NCI-H2227 (cell line): ENCODE measurements around the gene ROM1.
A peak's percentile ranks its signal among the peaks of the same experiment; 100 is the strongest.
"Not testable (repeated sequence)": the region's sequence is repeated elsewhere in the genome, so short reads cannot be mapped to it uniquely, and the experiment has no call there.

ENCODE experiments used
- DNase-seq: peaks from one replicate; lab custom pipeline; 2025; ENCODE audit not compliant: unreplicated experiment; lab: John Stamatoyannopoulos, UW

Gene ROM1

GRCh38 chr11:62612366-62613290, at the start of gene ROM1, which contains the start of gene EML3:
ROM1 (plus strand) TSS chr11:62613257; CDS start chr11:62613282, 25 bp downstream.
EML3 (minus strand) TSS chr11:62612775; CDS start chr11:62612457, 318 bp downstream.
- DNase-seq: peak; percentile 83

GRCh38 chr11:62565100-62565802, 47.8 kb upstream of the ROM1 start:
- no peak for DNase-seq

- DNase-seq: no peak
Measured at GRCh38 chr11:62566247-62566646, 46.8 kb upstream of the ROM1 start.

- DNase-seq: no peak
Measured at GRCh38 chr11:62567018-62567633, 45.9 kb upstream of the ROM1 start.

- DNase-seq: no peak
Measured at GRCh38 chr11:62569611-62570010, 43.4 kb upstream of the ROM1 start.

GRCh38 chr11:62570903-62571302, 42.2 kb upstream of the ROM1 start:
- not testable (repeated sequence) for DNase-seq

- not testable (repeated sequence) for DNase-seq
Measured at GRCh38 chr11:62571493-62571892, 41.6 kb upstream of the ROM1 start.

GRCh38 chr11:62572431-62572830, 40.6 kb upstream of the ROM1 start:
- DNase-seq: no peak

- peak; percentile 40 for DNase-seq
Measured at GRCh38 chr11:62573006-62573591, 40.0 kb upstream of the ROM1 start.

GRCh38 chr11:62573592-62574362, 39.3 kb upstream of the ROM1 start, which contains the start of gene EEF1G:
EEF1G (minus strand) TSS chr11:62573891; CDS start chr11:62573842, 49 bp downstream.
- DNase-seq: peak; percentile 99

GRCh38 chr11:62574363-62575071, 38.5 kb upstream of the ROM1 start:
- DNase-seq: peak; percentile 55

- peak; percentile 46 for DNase-seq
Measured at GRCh38 chr11:62575156-62575555, 37.9 kb upstream of the ROM1 start.

- no peak for DNase-seq
Measured at GRCh38 chr11:62575837-62576236, 37.2 kb upstream of the ROM1 start.

- DNase-seq: no peak
Measured at GRCh38 chr11:62577046-62577714, 35.9 kb upstream of the ROM1 start.

GRCh38 chr11:62578541-62578940, 34.5 kb upstream of the ROM1 start:
- DNase-seq: no peak

- DNase-seq: no peak
Measured at GRCh38 chr11:62579252-62579651, 33.8 kb upstream of the ROM1 start.

GRCh38 chr11:62580959-62581715, 31.9 kb upstream of the ROM1 start:
- no peak for DNase-seq

GRCh38 chr11:62581735-62582134, 31.3 kb upstream of the ROM1 start:
- not testable (repeated sequence) for DNase-seq
